Measurements from ENCODE around the gene DOC2A.
"Not testable (repeated sequence)": the region's sequence is repeated elsewhere in the genome, so short reads cannot be mapped to it uniquely, and the experiment has no call there.

The DOC2A gene

DNA sequence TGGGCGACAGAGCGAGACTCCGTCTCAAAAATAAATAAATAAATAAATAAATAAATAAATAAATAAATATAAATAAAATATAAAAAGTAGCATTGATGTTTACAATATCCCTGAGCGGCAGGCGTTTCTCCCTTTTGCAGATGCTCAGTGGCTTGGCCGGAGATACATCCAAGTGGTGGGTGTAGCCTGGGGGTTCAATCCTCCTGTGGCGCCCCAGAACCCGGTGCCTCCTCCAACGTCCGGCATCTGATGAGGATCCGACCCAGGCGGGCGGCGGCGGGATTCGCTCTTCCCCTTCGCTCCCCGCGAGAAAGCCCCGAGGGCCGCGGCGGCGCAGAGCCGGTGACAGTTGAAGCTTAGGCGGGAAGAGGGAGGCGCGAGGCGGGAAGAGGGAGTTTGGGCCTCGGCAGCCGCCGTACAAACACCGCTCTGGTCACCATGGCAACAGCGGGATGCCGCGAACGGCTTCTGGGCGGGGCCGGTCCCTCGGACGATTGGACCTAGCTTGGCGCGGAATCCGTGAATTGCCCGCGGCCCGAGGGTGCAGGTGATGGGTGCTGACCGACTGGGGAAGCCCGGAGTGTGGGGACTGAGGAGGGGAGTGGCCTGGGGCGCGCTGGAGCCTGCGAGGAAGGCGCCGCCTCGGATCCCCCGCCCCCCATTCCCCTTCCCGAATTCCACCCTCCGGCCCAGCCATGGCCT, 42.0 kb upstream of the DOC2A start:
- H3K4me3 ChIP-seq (ENCODE audit: low read depth, low read length): peak overlapping the region; percentile 79
- DNase-seq: peak; percentile 91
- no peaks in the 10 kb centered on the region for H3K36me3 ChIP-seq (replicated peaks)
- peak overlapping the region; percentile 59 for H3K27ac ChIP-seq
- TF ChIP-seq, protein P1, sequence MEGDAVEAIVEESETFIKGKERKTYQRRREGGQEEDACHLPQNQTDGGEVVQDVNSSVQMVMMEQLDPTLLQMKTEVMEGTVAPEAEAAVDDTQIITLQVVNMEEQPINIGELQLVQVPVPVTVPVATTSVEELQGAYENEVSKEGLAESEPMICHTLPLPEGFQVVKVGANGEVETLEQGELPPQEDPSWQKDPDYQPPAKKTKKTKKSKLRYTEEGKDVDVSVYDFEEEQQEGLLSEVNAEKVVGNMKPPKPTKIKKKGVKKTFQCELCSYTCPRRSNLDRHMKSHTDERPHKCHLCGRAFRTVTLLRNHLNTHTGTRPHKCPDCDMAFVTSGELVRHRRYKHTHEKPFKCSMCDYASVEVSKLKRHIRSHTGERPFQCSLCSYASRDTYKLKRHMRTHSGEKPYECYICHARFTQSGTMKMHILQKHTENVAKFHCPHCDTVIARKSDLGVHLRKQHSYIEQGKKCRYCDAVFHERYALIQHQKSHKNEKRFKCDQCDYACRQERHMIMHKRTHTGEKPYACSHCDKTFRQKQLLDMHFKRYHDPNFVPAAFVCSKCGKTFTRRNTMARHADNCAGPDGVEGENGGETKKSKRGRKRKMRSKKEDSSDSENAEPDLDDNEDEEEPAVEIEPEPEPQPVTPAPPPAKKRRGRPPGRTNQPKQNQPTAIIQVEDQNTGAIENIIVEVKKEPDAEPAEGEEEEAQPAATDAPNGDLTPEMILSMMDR (IDR thresholded peaks at IDR 0.05; ENCODE audit: low read depth, low read length, missing control alignments): no peak
- in situ Hi-C loops (cut with HindIII; ENCODE audit: low pct_ligation_motif_present, low sequenced_read_pairs): no loop called here
- no peaks in the 10 kb centered on the region for H3K27me3 ChIP-seq (replicated peaks)

DNA sequence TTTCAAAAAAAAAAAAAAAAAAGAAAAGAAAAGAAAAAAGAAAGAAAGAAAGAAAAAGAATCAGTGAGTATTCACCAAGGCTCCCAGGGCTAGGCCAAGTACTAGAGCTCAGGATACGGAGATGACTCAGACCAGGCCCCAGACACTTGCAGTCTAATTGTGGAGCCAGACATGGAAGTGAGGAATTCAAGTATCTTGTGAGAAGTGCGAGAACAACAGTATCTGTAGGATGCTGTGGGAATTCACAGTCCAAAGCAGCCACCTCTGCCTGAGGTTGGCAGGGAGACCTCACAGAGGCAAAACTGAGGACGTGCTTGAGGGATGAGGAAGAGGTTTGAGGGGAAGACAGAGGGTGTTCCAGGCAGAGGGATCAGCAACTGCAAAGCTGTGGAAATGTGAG, 40.7 kb upstream of the DOC2A start:
- DNase-seq: peak; percentile 82
- in situ Hi-C loops (cut with HindIII; ENCODE audit: low pct_ligation_motif_present, low sequenced_read_pairs): no loop called here
- H3K4me3 ChIP-seq (ENCODE audit: low read depth, low read length): no peak overlapping the region
- peak overlapping the region; percentile 76 for H3K27ac ChIP-seq
- no peaks in the 10 kb centered on the region for H3K27me3 ChIP-seq (replicated peaks)
- no peaks in the 10 kb centered on the region for H3K36me3 ChIP-seq (replicated peaks)
- TF ChIP-seq, protein P1 (IDR thresholded peaks at IDR 0.05; ENCODE audit: low read depth, low read length, missing control alignments): no peak

DNA sequence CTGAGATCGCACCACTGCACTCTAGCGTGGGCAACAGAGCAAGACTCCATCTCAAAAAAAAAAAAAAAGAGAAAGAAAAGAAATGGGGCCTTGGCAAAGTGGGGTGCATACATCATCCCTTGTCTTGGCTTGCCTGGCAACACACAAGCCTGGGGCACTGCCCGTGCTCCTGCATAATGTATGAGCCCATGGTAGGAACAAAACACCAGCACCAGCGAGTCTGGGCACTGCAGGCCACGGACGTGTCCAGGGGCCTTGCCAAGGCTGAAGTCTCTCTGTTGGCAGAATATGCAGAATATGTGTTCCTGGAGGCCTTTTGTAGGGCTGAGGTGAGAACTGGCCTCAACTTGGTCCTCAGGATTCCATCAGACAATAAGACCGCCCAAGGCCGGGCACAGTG, 39.0 kb upstream of the DOC2A start:
- in situ Hi-C loops (cut with HindIII; ENCODE audit: low pct_ligation_motif_present, low sequenced_read_pairs): no loop called here
- H3K36me3 ChIP-seq (replicated peaks): no peaks in the 10 kb centered on the region
- no peak overlapping the region for H3K4me3 ChIP-seq (ENCODE audit: low read depth, low read length)
- DNase-seq: no peak
- TF ChIP-seq, protein P1 (IDR thresholded peaks at IDR 0.05; ENCODE audit: low read depth, low read length, missing control alignments): no peak
- H3K27me3 ChIP-seq (replicated peaks): no peaks in the 10 kb centered on the region
- no peak overlapping the region for H3K27ac ChIP-seq

DNA sequence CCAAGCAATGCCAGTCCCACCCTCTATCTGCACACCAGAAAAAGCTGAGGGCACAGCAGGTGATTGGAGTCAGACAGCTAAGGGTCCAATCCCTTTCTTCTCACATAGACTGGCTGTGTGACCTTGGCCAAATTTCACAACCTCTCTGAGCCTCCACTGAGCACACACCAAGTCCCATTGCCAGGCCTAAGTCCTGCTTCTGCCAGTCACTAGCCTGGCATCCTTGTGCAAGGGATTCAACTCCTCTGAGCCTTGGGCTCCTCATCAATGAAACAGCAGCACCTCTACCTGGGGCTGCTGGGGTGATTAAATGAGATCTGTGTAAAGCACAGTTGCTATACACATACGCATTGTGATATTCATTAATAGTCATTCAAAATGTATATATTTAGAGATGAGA, 35.8 kb upstream of the DOC2A start:
- TF ChIP-seq, protein P1 (IDR thresholded peaks at IDR 0.05; ENCODE audit: low read depth, low read length, missing control alignments): no peak
- Histone ChIP-seq H3K4me3 (ENCODE audit: low read depth, low read length) (no peak overlapping the region), H3K27me3 (replicated peaks) (no peaks in the 10 kb centered on the region), H3K27ac (no peak overlapping the region), H3K36me3 (replicated peaks) (no peaks in the 10 kb centered on the region)
- in situ Hi-C loops (cut with HindIII; ENCODE audit: low pct_ligation_motif_present, low sequenced_read_pairs): no loop called here
- DNase-seq: no peak

DNA sequence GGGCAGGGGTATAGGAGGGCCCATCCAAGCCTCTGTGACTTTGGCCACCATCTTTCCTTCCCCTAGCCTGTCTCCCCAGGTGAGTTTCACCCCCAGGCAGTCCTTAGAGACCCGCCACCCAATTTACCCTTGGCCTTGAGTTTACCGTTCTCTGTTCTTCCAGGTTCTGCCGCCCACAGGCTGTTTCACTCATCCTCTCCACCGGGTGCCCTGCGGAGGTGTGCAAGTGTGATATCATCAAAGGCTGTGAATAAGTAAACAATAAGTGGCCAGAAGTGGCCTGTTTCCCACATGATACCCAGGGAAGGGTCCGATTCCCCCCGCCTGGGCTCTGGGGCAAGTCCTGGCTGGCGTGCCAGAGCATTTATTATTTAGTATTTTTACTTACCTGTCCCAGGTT, 35.4 kb upstream of the DOC2A start:
- no peak overlapping the region for H3K4me3 ChIP-seq (ENCODE audit: low read depth, low read length)
- TF ChIP-seq, protein P1 (IDR thresholded peaks at IDR 0.05; ENCODE audit: low read depth, low read length, missing control alignments): no peak
- no peak overlapping the region for H3K27ac ChIP-seq
- in situ Hi-C loops (cut with HindIII; ENCODE audit: low pct_ligation_motif_present, low sequenced_read_pairs): no loop called here
- DNase-seq: no peak
- H3K36me3 ChIP-seq (replicated peaks): no peaks in the 10 kb centered on the region
- H3K27me3 ChIP-seq (replicated peaks): no peaks in the 10 kb centered on the region

DNA sequence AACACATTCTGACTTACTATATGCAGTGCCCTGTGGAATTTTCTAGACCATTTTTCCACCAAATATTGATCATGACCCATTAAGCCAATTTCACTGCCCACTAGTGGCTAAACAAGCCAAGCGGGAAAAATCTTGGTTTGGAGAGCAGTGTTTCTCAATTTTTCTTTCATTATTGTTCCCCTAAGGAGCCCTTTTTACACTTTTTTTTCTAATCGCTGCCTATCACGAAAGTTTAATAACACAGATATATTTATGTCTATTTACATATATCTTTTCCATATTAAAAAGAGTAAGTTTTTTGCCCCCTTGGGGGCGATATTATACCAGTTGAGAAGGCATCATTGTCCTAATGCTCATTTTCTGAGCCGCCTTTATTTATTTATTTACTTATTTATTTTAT, 31.0 kb upstream of the DOC2A start:
- Histone ChIP-seq H3K27ac (no peak overlapping the region), H3K27me3 (replicated peaks) (no peaks in the 10 kb centered on the region), H3K4me3 (ENCODE audit: low read depth, low read length) (no peak overlapping the region), H3K36me3 (replicated peaks) (no peaks in the 10 kb centered on the region)
- TF ChIP-seq, protein P1 (IDR thresholded peaks at IDR 0.05; ENCODE audit: low read depth, low read length, missing control alignments): peak; percentile 33
- DNase-seq: no peak
- in situ Hi-C loops (cut with HindIII; ENCODE audit: low pct_ligation_motif_present, low sequenced_read_pairs): no loop called here

DNA sequence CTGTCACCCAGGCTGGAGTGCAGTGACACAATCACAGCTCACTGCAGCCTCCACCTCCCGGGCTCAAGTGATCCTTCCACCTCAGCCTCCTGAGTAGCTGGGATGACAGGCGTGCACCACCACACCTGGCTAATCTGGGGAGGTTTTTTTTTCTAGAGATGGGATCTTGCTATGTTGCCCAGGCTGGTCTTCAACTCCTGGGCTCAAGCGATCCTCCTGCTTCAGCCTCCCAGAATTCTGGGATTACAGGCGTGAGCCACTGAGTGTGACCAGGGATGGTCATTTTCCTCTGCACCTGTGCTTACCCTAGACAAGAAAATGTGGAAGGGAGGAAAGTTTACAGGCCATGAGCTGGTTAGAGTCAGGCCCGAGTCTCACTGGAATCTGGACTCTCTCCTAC, 29.9 kb upstream of the DOC2A start:
- H3K36me3 ChIP-seq (replicated peaks); DNase-seq; in situ Hi-C loops (cut with HindIII; ENCODE audit: low pct_ligation_motif_present, low sequenced_read_pairs); H3K27me3 ChIP-seq (replicated peaks); H3K4me3 ChIP-seq (ENCODE audit: low read depth, low read length); H3K27ac ChIP-seq: not testable (repeated sequence)
